A549 (cell line): ENCODE data around the gene TMEM184C.

Experiments
- EP300 ChIP-seq, 2 experiments: fragments of >200 bp; sonication (Bioruptor Twin); formaldehyde crosslinking; IDR thresholded peaks; 2 replicates in 1 of 2; 3 replicates in 1 of 2; pipeline ENCODE4 v1.6.1; 2016 to 2017
- HDAC2 ChIP-seq: fragments of 200-600 bp; sonication (generic); IDR thresholded peaks from 2 replicates; pipeline ENCODE4 v1.6.1; 2016
- POLR2A ChIP-seq: IDR thresholded peaks from 2 replicates; pipeline ENCODE4 v1.6.1; 2012; ENCODE audit warnings: mild to moderate bottlenecking, low read length
- TF ChIP-seq, protein P1 (sequence below): IDR thresholded peaks from 2 replicates; pipeline ENCODE4 v1.6.1; 2012
- TF ChIP-seq, protein P2 (sequence below): fragments of >200 bp; sonication (Bioruptor Twin); formaldehyde crosslinking; IDR thresholded peaks from 3 replicates; pipeline ENCODE4 v1.5.1; 2016
- TF ChIP-seq, protein P3 (sequence below): fragments of 200-600 bp; sonication (generic); IDR thresholded peaks from 2 replicates; pipeline ENCODE4 v1.6.1; 2016; ENCODE audit warnings: antibody characterized with exemption, mild to moderate bottlenecking, moderate library complexity

DNA sequence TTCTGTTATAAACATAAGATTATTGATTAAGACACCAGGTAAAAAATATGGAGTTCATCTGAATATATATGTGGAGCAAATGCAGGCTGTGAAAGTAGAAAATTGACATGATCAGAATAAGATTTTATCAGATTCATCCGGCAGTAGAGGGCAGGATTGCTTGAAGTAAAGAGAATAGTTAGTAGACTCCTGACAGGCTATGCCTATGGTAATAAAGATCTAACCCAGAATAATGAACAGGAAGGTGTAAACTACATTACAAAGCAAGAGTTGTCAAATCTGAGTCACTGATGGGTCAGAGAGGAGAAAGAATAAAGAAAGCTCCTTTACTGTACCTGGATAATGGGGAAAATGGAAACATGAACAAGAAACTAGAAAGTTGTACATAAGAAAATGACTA is 20.8 kb upstream of the TMEM184C start:
- TF ChIP-seq, protein P1, sequence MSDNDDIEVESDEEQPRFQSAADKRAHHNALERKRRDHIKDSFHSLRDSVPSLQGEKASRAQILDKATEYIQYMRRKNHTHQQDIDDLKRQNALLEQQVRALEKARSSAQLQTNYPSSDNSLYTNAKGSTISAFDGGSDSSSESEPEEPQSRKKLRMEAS: no peak
- TF ChIP-seq HDAC2: no peak
- no peak for TF ChIP-seq POLR2A
- TF ChIP-seq, protein P2, sequence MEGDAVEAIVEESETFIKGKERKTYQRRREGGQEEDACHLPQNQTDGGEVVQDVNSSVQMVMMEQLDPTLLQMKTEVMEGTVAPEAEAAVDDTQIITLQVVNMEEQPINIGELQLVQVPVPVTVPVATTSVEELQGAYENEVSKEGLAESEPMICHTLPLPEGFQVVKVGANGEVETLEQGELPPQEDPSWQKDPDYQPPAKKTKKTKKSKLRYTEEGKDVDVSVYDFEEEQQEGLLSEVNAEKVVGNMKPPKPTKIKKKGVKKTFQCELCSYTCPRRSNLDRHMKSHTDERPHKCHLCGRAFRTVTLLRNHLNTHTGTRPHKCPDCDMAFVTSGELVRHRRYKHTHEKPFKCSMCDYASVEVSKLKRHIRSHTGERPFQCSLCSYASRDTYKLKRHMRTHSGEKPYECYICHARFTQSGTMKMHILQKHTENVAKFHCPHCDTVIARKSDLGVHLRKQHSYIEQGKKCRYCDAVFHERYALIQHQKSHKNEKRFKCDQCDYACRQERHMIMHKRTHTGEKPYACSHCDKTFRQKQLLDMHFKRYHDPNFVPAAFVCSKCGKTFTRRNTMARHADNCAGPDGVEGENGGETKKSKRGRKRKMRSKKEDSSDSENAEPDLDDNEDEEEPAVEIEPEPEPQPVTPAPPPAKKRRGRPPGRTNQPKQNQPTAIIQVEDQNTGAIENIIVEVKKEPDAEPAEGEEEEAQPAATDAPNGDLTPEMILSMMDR: no peak
- no peak for TF ChIP-seq EP300 (IDR thresholded peaks at IDR 0.05)
- TF ChIP-seq, protein P3, sequence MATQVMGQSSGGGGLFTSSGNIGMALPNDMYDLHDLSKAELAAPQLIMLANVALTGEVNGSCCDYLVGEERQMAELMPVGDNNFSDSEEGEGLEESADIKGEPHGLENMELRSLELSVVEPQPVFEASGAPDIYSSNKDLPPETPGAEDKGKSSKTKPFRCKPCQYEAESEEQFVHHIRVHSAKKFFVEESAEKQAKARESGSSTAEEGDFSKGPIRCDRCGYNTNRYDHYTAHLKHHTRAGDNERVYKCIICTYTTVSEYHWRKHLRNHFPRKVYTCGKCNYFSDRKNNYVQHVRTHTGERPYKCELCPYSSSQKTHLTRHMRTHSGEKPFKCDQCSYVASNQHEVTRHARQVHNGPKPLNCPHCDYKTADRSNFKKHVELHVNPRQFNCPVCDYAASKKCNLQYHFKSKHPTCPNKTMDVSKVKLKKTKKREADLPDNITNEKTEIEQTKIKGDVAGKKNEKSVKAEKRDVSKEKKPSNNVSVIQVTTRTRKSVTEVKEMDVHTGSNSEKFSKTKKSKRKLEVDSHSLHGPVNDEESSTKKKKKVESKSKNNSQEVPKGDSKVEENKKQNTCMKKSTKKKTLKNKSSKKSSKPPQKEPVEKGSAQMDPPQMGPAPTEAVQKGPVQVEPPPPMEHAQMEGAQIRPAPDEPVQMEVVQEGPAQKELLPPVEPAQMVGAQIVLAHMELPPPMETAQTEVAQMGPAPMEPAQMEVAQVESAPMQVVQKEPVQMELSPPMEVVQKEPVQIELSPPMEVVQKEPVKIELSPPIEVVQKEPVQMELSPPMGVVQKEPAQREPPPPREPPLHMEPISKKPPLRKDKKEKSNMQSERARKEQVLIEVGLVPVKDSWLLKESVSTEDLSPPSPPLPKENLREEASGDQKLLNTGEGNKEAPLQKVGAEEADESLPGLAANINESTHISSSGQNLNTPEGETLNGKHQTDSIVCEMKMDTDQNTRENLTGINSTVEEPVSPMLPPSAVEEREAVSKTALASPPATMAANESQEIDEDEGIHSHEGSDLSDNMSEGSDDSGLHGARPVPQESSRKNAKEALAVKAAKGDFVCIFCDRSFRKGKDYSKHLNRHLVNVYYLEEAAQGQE: no peak
